Measurements from ENCODE around the gene CCNB1IP1. TPM values are rescaled to one million over a fixed set of nuclear protein-coding genes. Genes with fewer than 3 reads are reported as not detected.
"Not testable (repeated sequence)": the region's sequence is repeated elsewhere in the genome, so short reads cannot be mapped to it uniquely, and the experiment has no call there.

The CCNB1IP1 gene
- 54.8 and 57.0 TPM in 2 replicates for total RNA-seq (2014; rRNA removed; shearing (Covaris generic))

- DNase-seq (ENCODE audit: low read depth), result peak; percentile 93
Measured at GRCh38 chr14:20332788-20333493, at the start of gene CCNB1IP1. TSS of gene CCNB1IP1 (minus strand) at chr14:20333279. CDS start at chr14:20316523, 16,756 bp downstream.

- DNase-seq (ENCODE audit: low read depth), result no peak
Measured at GRCh38 chr14:20382526-20382925, 49.4 kb upstream of the CCNB1IP1 start.

- DNase-seq (ENCODE audit: low read depth), result no peak
Measured at GRCh38 chr14:20381341-20381740, 48.3 kb upstream of the CCNB1IP1 start.

- no peak for DNase-seq (ENCODE audit: low read depth)
Measured at GRCh38 chr14:20380681-20381080, 47.6 kb upstream of the CCNB1IP1 start.

- DNase-seq (ENCODE audit: low read depth), result no peak
Measured at GRCh38 chr14:20379743-20380142, 46.7 kb upstream of the CCNB1IP1 start.

- peak; percentile 12 for DNase-seq (ENCODE audit: low read depth)
Measured at GRCh38 chr14:20377171-20377570, 44.1 kb upstream of the CCNB1IP1 start.

GRCh38 chr14:20376071-20376588 lies 43.1 kb upstream of the CCNB1IP1 start:
- no peak for DNase-seq (ENCODE audit: low read depth)

- no peak for DNase-seq (ENCODE audit: low read depth)
Measured at GRCh38 chr14:20375471-20375870, 42.4 kb upstream of the CCNB1IP1 start.

- no peak for DNase-seq (ENCODE audit: low read depth)
Measured at GRCh38 chr14:20372796-20373195, 39.7 kb upstream of the CCNB1IP1 start.

GRCh38 chr14:20365928-20366327 lies 32.8 kb upstream of the CCNB1IP1 start:
- DNase-seq (ENCODE audit: low read depth), result no peak

- DNase-seq (ENCODE audit: low read depth), result not testable (repeated sequence)
Measured at GRCh38 chr14:20358474-20358873, 25.4 kb upstream of the CCNB1IP1 start.

- peak; percentile 9 for DNase-seq (ENCODE audit: low read depth)
Measured at GRCh38 chr14:20356422-20356821, 23.3 kb upstream of the CCNB1IP1 start.

GRCh38 chr14:20350860-20351259 lies 17.8 kb upstream of the CCNB1IP1 start:
- peak; percentile 14 for DNase-seq (ENCODE audit: low read depth)

GRCh38 chr14:20350282-20350681 lies 17.2 kb upstream of the CCNB1IP1 start:
- peak; percentile 52 for DNase-seq (ENCODE audit: low read depth)

GRCh38 chr14:20347747-20348146 lies 14.7 kb upstream of the CCNB1IP1 start:
- DNase-seq (ENCODE audit: low read depth), result no peak

- no peak for DNase-seq (ENCODE audit: low read depth)
Measured at GRCh38 chr14:20346713-20347112, 13.6 kb upstream of the CCNB1IP1 start.

- DNase-seq (ENCODE audit: low read depth), result no peak
Measured at GRCh38 chr14:20345366-20345765, 12.3 kb upstream of the CCNB1IP1 start.

- DNase-seq (ENCODE audit: low read depth), result peak; percentile 30
Measured at GRCh38 chr14:20343862-20344220, 10.8 kb upstream of the CCNB1IP1 start.

- DNase-seq (ENCODE audit: low read depth), result peak; percentile 100
Measured at GRCh38 chr14:20343092-20343861, 10.2 kb upstream of the CCNB1IP1 start, which contains the start of gene PARP2. TSS of gene PARP2 (plus strand) at chr14:20343635. CDS start at chr14:20343642, 7 bp downstream.

- no peak for DNase-seq (ENCODE audit: low read depth)
Measured at GRCh38 chr14:20341646-20342045, 8.6 kb upstream of the CCNB1IP1 start.

GRCh38 chr14:20341032-20341431 lies 8.0 kb upstream of the CCNB1IP1 start:
- DNase-seq (ENCODE audit: low read depth), result not testable (repeated sequence)

- DNase-seq (ENCODE audit: low read depth), result no peak
Measured at GRCh38 chr14:20334017-20334416, 938 bp upstream of the CCNB1IP1 start.

GRCh38 chr14:20333494-20333841 lies 389 bp upstream of the CCNB1IP1 start:
- DNase-seq (ENCODE audit: low read depth), result no peak

Measured in M059J (cell line).